Breast epithelium (tissue), 3 donors: ENCODE data around the gene NEO1.

Experiments
- POLR2A ChIP-seq: fragments of 450-650 bp; IDR thresholded peaks from one replicate; pipeline ENCODE4 v1.6.1; 2016; ENCODE audit warnings: antibody characterized with exemption, mild to moderate bottlenecking, moderate library complexity
- TF ChIP-seq, protein P1 (sequence below), 3 donors: fragments of 450-650 bp; IDR thresholded peaks; one replicate each; pipeline ENCODE4 v1.5.1; 2016 to 2017; ENCODE audit warnings: antibody characterized with exemption in 3 of 3, mild to moderate bottlenecking in 3 of 3, moderate library complexity in 3 of 3

DNA sequence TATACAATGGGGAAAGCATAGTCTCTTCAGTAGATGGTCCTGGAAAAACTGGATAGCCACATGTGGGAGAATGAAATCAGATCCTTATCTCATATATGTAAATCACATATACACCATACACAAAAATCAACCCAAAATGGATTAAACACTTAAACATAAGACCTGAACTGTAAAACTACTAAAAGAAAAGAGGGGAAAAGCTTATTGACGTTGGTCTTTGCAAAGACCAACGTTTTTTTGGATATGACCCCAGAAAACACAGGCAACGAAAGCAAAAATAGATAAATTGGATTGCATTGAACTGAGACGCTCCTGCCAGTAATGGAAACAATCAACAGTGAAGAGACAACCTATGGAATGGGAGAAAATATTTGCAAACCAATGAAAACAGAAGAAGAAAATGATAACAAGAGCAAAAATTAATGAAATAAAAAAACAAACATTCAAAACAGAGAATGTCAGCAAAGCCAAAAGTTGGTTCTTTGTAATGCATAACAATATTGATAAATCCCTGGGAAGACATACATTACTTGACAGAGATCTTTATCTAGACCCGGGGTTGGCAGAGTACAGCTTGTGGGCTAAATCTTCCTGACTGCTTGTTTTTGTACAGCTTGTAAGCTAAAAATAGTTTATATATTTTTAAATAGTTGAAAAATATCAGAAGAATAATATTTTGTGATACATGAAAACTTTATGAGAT lies 86.9 kb downstream of the NEO1 start:
- TF ChIP-seq, protein P1, sequence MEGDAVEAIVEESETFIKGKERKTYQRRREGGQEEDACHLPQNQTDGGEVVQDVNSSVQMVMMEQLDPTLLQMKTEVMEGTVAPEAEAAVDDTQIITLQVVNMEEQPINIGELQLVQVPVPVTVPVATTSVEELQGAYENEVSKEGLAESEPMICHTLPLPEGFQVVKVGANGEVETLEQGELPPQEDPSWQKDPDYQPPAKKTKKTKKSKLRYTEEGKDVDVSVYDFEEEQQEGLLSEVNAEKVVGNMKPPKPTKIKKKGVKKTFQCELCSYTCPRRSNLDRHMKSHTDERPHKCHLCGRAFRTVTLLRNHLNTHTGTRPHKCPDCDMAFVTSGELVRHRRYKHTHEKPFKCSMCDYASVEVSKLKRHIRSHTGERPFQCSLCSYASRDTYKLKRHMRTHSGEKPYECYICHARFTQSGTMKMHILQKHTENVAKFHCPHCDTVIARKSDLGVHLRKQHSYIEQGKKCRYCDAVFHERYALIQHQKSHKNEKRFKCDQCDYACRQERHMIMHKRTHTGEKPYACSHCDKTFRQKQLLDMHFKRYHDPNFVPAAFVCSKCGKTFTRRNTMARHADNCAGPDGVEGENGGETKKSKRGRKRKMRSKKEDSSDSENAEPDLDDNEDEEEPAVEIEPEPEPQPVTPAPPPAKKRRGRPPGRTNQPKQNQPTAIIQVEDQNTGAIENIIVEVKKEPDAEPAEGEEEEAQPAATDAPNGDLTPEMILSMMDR (IDR thresholded peaks at IDR 0.05): no peak
- no peak for TF ChIP-seq POLR2A
